CD4-positive, alpha-beta T cell treated with Interleukin-6 for 4 hours (primary cell): ENCODE measurements around the gene CCDC183.
"Not testable (repeated sequence)": the region's sequence is repeated elsewhere in the genome, so short reads cannot be mapped to it uniquely, and the experiment has no call there.

Experiments
- DNase-seq: peaks from one replicate; pipeline ENCODE4 v3.0.0-alpha.2; 2020; ENCODE audit warnings: mixed read lengths

Gene CCDC183

GRCh38 chr9:136803009-136803550 lies 6.9 kb downstream of the CCDC183 start:
- DNase-seq, result not testable (repeated sequence)

DNA sequence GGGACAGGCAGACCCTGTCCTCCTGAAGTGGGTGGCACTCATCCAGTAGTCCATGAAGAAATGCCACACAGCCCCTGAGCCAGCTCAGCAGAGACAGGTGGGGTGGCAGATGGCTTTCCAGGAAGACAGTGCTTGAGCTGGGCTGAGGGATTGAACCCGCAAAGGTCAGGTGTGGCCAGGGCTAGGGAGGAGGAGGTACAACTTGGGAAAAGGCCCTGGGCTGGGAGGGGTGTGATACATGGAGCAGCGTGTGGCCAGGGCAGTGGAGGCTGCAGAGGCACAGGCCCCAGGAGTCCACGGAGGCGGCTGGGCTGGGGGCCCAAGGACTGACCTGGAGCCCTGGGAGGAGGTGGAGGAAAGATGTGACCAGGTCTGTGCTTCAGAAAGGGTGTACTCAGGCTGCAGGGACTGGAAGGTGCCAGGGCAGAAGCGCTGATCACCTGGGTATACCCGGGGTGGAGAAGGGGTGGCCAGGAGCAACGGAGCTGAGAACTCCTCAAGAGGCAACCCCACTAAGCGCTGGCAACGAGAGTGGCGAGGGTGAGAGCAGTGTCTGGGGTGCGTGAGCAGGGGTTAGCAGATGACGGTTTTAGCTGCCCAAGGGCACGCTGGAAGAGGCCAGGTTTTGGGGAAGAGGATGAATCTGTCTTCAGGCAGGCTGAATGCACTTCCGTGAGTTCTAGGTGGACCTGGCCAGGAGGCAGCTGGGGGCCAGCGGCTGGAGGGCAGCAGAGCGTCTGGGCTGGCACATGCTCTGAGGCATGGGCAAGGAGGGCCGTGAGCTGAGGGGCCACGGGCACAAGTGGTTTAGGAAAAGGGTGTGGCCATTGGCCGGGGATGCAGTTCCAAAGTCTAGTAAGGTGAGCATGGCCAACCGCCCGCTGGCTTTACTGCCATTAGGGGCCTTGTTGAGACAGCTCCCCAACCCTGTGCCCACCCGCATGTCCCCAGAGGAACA lies 7.7 kb downstream of the CCDC183 start:
- DNase-seq, result no peak

- DNase-seq, result no peak
Measured at GRCh38 chr9:136804509-136805206, 8.5 kb downstream of the CCDC183 start.

DNA sequence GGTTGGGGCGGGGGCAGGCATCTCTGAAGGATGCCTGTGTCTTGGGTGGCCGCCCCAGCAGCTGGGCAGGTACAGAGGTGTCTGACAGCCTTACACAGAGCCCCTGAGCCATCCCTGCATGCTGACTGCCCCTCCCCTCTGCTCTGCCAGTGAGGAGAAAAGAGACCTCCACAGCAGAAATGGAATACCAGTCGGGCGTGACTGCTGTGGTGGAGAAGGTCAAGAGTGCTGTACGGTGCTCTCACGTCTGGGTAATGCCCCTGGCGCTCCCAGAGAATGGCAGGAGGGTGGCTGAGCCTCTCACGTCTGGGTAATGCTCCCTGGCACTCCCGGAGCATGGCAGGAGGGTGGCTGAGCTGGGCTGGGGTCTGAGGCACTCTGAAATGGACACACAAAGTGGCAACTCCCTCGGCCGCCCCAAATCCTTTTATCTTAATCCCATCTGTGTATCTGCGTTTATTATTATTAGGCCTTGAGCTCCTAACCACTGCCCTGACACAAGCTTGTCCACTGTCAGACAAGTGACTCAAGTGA lies 9.1 kb downstream of the CCDC183 start:
- no peak for DNase-seq

DNA sequence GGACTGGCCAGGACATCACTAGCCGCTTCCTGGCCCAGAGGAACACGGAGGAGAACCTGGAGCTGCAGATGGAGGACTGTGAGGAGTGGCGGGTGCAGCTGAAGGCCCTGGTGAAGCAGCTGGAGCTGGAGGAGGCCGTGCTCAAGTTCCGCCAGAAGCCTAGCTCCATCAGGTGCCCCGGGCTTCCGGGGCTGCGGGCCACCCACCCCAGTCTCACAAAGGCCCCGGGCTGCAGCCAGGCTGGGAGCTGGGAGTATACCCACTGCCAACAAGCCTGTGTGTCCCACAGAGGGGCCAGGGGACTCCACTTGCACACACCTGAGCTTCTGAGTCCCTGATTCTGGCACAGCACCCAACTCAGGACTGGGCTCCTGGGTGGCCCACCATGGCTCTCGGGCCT lies 9.9 kb downstream of the CCDC183 start:
- DNase-seq, result no peak

DNA sequence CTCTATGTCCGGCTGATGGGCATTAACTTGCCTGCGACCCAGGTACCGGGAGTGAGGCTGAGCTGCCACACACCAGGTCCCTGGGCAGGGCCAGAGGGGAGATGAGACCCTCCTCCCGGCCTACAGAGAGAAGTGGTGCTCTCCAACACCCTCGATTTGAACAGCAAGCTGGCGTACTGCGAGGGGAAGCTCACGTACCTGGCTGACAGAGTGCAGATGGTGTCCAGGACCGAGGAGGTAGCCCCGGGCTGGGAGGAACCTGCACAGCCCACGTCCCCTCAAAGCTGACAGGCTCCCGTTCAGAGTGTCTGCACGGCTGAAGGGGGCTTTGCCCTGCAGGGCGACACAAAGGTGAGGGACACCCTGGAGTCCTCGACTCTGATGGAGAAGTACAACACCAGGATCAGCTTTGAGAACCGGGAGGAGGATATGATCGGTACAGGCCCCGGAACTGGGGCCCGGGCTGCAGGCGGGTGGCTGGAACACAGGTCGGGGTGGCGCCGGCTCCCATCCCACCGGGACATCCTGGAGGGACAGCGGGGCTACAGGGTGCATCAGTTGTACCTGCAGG lies 10.6 kb downstream of the CCDC183 start:
- no peak for DNase-seq

GRCh38 chr9:136807281-136808074 lies 11.3 kb downstream of the CCDC183 start, which contains the start of gene RABL6:
TSS of gene RABL6 (plus strand) at chr9:136807948. CDS start at chr9:136808197, 249 bp downstream.
- DNase-seq, result peak; percentile 82

DNA sequence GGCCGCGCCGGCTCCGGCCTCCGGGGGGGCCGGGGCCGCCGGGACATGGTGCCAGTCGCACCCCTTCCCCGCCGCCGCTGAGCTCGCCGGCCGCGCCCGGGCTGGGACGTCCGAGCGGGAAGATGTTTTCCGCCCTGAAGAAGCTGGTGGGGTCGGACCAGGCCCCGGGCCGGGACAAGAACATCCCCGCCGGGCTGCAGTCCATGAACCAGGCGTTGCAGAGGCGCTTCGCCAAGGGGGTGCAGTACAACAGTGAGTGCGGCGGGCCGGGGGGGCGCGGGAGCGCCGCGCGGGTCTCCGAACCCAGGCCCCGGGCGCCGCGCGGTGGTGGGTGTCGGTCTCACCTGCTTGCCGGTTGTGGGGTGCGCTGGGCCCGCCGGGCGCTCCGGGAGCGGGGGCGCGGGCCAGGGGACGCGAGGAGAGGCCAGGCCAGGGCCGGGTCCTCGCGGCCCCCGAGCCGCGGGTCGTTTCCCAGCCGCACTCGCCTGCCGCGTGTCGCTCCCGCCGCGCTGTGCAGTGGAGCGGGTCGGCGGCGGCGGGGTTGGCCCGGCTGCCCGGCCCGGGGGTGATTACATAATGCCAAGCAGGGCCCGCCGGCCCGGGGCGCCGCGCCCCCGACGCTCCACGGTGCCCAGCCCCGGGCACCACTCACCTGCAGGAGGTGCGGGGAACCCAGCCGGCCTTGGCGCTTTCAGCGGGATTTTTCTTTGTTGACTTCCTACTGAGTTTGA lies 12.1 kb downstream of the CCDC183 start:
- DNase-seq, result peak; percentile 64

- no peak for DNase-seq
Measured at GRCh38 chr9:136808806-136809158, 12.6 kb downstream of the CCDC183 start.

DNA sequence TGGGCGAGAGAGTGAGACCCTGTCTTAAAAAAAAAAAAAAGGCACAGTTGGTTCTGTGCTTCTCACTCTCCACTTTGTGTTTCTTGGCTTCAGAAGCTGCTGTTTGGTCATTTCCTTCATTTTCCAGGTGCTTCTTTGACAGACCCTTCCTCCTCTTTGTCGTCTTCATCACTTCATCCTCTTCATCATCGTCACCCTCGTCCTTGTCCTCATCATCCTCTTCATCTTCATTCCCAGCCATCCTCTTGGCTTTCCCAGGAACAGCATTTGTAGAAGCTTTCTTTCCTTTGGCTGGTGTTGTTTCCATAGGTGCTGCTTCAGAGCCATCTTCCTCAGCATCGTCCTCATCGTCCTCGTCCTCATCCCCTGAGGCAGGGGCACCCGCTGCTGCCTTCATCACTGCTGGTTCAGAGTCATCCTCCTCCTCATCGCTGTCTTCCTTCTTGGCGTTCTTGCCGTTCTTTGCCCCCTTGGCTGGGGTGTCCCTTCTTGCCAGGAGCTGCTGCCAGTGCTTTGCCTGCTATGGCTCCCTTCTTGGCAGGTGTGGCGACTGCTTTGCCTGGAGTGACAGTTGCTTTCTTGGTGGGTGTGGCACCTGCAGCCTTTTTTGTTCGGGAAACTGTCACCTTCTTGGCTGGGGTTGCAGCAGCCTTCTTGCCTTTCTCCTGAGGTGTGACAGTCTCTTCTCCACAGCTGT lies 18.7 kb downstream of the CCDC183 start:
- no peak for DNase-seq

DNA sequence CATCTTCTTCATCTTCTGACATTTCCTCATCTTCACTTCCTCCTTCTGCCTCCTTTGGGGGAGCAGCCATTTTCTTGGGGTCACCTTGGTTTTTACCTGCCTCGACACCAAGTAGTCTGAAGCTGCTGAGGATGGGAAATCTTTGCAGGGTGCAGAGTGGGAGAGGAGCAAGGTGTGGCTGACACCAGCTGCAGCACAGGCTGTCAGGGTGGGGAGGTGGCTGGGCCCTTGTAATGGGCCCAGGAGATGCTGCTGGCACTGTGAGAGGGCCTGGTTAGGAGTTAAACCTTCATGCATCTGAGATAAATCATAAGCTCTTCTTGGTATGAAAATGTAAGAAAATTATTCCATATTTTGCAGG lies 19.3 kb downstream of the CCDC183 start:
- no peak for DNase-seq

DNA sequence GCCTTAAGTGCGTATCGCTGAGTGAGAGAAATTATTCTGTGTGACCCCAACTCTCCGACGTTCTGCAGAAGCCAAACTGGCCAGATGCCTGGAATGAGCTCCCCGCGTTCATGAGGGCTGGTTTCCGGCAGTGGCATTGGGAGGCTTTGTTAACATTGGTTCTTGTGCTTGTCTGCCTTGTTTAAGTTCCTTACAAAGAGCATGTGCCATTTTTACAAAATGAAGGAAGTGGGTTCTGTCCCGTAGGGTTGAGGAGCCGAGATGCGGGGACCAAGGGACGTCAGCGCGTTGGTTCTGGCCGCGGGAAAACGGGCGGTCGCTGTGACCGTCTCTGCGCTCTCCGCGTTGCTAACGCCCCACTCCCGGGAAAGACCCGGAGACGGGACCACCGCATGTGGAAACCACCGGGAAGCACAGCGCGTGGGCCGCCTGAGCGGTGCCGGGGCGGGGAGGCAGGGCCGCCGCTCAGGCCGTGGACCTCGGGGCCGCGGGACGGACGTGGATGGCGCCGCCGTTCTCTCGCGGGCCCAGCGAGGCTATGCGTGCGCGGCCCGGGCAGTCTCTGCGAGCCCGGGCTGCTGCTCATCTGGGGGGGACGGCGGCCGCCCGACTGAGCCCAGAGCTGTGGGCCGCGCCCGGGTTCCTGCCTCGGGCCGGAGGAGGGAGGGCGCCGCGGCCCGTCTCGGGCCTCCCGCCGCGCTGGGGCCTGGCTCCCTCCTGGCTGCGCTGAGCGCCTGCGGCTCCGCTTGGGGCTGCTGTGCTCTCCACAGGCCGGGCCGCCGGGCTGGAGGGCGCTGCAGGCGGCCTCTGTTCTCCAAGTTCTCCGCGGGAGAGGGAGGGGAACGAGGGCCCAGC lies 25.1 kb downstream of the CCDC183 start:
- no peak for DNase-seq

DNA sequence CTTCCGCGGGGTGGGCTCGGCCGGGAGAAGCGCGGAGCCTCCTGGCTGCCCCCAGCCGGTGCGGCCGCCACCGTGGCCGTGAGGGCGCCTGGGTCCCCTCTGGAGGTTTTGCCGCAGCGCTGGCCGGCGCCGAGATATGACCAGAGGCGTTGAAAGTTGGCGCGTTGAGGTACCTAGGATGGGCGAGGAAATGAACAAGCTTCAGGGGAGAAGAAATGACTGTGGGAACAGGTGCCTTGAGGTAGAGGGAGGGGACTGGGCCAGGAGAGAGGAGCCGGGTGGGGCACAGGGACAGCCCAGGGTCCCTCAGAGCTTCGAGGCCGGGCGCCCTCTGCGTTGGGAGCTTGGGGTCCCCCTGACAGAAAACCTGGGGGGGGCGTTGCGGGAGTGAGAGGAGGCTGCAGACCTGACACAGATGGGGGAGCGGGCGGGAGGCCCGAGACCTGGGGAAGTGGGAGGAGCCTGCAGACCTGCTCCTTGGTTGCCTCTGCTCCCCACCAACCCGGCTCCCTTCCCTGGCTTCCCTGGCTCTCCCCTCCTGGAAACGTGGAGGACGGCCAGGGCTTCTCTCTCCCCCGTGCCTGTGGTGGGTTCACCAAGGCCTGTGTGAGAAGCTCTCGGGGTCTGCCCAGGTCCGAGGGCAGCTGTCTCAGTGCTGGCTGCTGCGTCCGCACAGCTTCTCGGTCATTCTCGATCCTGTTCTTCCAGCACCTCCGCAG lies 25.8 kb downstream of the CCDC183 start:
- no peak for DNase-seq

- DNase-seq, result no peak
Measured at GRCh38 chr9:136823136-136824046, 27.3 kb downstream of the CCDC183 start.

- DNase-seq, result no peak
Measured at GRCh38 chr9:136824496-136825225, 28.5 kb downstream of the CCDC183 start.

DNA sequence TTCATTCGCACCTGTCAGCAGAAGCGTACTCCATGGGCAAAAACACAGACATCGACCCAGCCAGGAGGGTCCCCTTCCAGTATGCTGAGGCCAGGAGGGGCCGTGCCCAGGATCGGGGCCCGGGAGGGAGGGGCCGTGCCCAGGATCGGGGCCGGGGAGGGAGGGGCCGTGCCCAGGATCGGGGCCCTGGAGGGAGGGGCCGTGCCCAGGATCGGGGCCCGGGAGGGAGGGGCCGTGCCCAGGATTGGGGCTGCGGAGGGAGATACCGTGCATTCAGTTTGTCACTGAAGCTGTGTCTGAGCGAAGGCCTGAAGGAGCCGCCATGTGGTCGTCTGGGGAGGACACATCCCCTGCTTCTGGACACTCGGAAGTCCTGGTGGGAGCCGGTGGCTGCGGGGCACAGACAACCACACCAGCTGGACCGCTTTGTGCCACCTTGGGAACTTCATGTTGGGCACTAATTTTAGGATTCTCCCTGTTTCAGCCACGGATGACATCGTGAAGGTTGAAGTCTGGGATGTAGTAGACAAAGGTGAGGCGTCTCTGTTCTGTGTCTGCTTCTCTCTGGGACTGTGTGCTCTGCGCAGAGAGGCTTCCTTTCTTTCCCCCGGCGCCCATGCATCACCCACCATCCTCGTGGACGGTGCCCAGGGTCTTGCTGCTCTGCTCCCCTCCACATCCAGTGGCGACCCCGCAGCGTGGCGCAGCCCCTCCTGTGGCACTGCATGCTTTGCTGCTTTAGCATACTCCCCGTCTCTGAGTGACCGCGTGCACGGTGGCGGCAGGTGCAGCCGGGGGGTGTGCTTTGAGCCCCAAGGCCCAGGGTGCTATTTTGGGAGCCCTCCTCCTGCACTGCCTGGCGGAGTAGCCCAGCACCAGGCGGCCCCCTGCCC lies 29.4 kb downstream of the CCDC183 start:
- DNase-seq, result no peak
